ENCODE data around the gene ELL2. TPM values are rescaled to one million over a fixed set of nuclear protein-coding genes. Genes with fewer than 3 reads are reported as not detected.

Gene ELL2
- total RNA-seq, 1 donor from 2014 or later: 14.2 TPM

GRCh38 chr5:95939465-95939864, 22.2 kb downstream of the ELL2 start:
- H3K27me3 ChIP-seq: no peaks in the 10 kb centered on the region
- no peak overlapping the region for H3K4me3 ChIP-seq
- peaks cover 3% of the 10 kb centered on the region for H3K36me3 Mint-ChIP-seq
- no peaks in the 10 kb centered on the region for H3K9me3 Mint-ChIP-seq
- H3K79me2 ChIP-seq (ENCODE audit: low read depth): no peaks in the 10 kb centered on the region
- DNase-seq (ENCODE audit: low spot score): no peak
- no peaks in the 10 kb centered on the region for H4K20me1 ChIP-seq (ENCODE audit: low read depth)
- H3K27me3 Mint-ChIP-seq (ENCODE audit: insufficient read depth, low read depth): peaks cover 2% of the 10 kb centered on the region
- H3K9ac ChIP-seq: no peak overlapping the region
- no peak overlapping the region for H3K27ac ChIP-seq
- no peak overlapping the region for H2AFZ ChIP-seq (replicated peaks)
- no peak overlapping the region for H3K4me2 ChIP-seq
- H3K4me1 ChIP-seq: peaks cover 31% of the 10 kb centered on the region
- no peak overlapping the region for H3K4me3 Mint-ChIP-seq
- H3F3A ChIP-seq (ENCODE audit: low read depth): peaks cover 14% of the 10 kb centered on the region
- H3K9me3 ChIP-seq (ENCODE audit: low read depth): no peaks in the 10 kb centered on the region
- no peaks in the 10 kb centered on the region for H3K36me3 ChIP-seq
- TF ChIP-seq EZH2 (IDR thresholded peaks at IDR 0.05) (no peak), EZH2phosphoT487 (IDR thresholded peaks at IDR 0.05) (no peak), CTCF (IDR thresholded peaks at IDR 0.05) (no peak)
- peaks cover 14% of the 10 kb centered on the region for H3K4me1 Mint-ChIP-seq
- no peak overlapping the region for H3K27ac Mint-ChIP-seq

- Mint-ChIP-seq H3K27me3 (ENCODE audit: insufficient read depth, low read depth) (peaks cover 2% of the 10 kb centered on the region), H3K9me3 (no peaks in the 10 kb centered on the region), H3K27ac (no peak overlapping the region), H3K4me3 (no peak overlapping the region), H3K36me3 (peaks cover 3% of the 10 kb centered on the region), H3K4me1 (peaks cover 14% of the 10 kb centered on the region)
- DNase-seq (ENCODE audit: low spot score): no peak
- Histone ChIP-seq H3K36me3 (no peaks in the 10 kb centered on the region), H4K20me1 (ENCODE audit: low read depth) (no peaks in the 10 kb centered on the region), H3F3A (ENCODE audit: low read depth) (peaks cover 14% of the 10 kb centered on the region), H3K9ac (no peak overlapping the region), H3K9me3 (ENCODE audit: low read depth) (no peaks in the 10 kb centered on the region), H2AFZ (replicated peaks) (no peak overlapping the region), H3K4me3 (no peak overlapping the region), H3K27me3 (no peaks in the 10 kb centered on the region), H3K79me2 (ENCODE audit: low read depth) (no peaks in the 10 kb centered on the region), H3K27ac (no peak overlapping the region), H3K4me1 (peaks cover 38% of the 10 kb centered on the region), H3K4me2 (no peak overlapping the region)
- TF ChIP-seq EZH2phosphoT487 (IDR thresholded peaks at IDR 0.05) (no peak), CTCF (IDR thresholded peaks at IDR 0.05) (no peak), EZH2 (IDR thresholded peaks at IDR 0.05) (no peak)
Observed at GRCh38 chr5:95938766-95939165, 22.9 kb downstream of the ELL2 start.

- Mint-ChIP-seq H3K4me3 (no peak overlapping the region), H3K27me3 (ENCODE audit: insufficient read depth, low read depth) (peaks cover 2% of the 10 kb centered on the region), H3K9me3 (no peaks in the 10 kb centered on the region), H3K36me3 (peaks cover 3% of the 10 kb centered on the region), H3K27ac (no peak overlapping the region), H3K4me1 (peaks cover 14% of the 10 kb centered on the region)
- H3K4me1 ChIP-seq: peaks cover 42% of the 10 kb centered on the region
- H3K27ac ChIP-seq: no peak overlapping the region
- H3K9ac ChIP-seq: no peak overlapping the region
- peaks cover 14% of the 10 kb centered on the region for H3F3A ChIP-seq (ENCODE audit: low read depth)
- no peak overlapping the region for H3K4me3 ChIP-seq
- no peak for DNase-seq (ENCODE audit: low spot score)
- no peaks in the 10 kb centered on the region for H3K36me3 ChIP-seq
- TF ChIP-seq CTCF (IDR thresholded peaks at IDR 0.05) (no peak), EZH2 (IDR thresholded peaks at IDR 0.05) (no peak), EZH2phosphoT487 (IDR thresholded peaks at IDR 0.05) (no peak)
- no peaks in the 10 kb centered on the region for H3K79me2 ChIP-seq (ENCODE audit: low read depth)
- H2AFZ ChIP-seq (replicated peaks): no peak overlapping the region
- H3K4me2 ChIP-seq: no peak overlapping the region
- no peaks in the 10 kb centered on the region for H3K9me3 ChIP-seq (ENCODE audit: low read depth)
- no peaks in the 10 kb centered on the region for H3K27me3 ChIP-seq
- no peaks in the 10 kb centered on the region for H4K20me1 ChIP-seq (ENCODE audit: low read depth)
Observed at GRCh38 chr5:95938347-95938746, 23.3 kb downstream of the ELL2 start.

Measured in neural progenitor cell (in vitro differentiated cells).